Sigmoid colon (tissue), 7 donors: ENCODE measurements around the gene RBM39. TPM values are rescaled to one million over a fixed set of nuclear protein-coding genes. Genes with fewer than 3 reads are reported as not detected.
"Not testable (repeated sequence)": the region's sequence is repeated elsewhere in the genome, so short reads cannot be mapped to it uniquely, and the experiment has no call there.

ENCODE experiments used
- DNase-seq: peaks from one replicate; pipeline ENCODE4 v3.0.0-alpha.2; 2019
- H3K27ac ChIP-seq, 4 donors: fragments of 200-600 bp; sonication (generic); one replicate each; pipeline ENCODE4 v1.5.1; 2016 to 2019; ENCODE audit warnings: mild to moderate bottlenecking in 1 of 4
- H3K27me3 ChIP-seq, 3 donors: fragments of 200-600 bp; sonication (generic); one replicate each; pipeline ENCODE4 v1.5.1; 2019; ENCODE audit warnings: mild to moderate bottlenecking in 1 of 3
- H3K36me3 ChIP-seq, 4 donors: fragments of 200-600 bp; sonication (generic); one replicate each; pipeline ENCODE4 v1.5.1; 2016 to 2019
- H3K4me1 ChIP-seq, 4 donors: fragments of 200-600 bp; sonication (generic); one replicate each; pipeline ENCODE4 v1.5.1; 2017 to 2019
- H3K4me3 ChIP-seq, 4 donors: fragments of 200-600 bp; sonication (generic); one replicate each; pipeline ENCODE4 v1.5.1; 2017 to 2019; ENCODE audit warnings: mild to moderate bottlenecking in 2 of 4, moderate library complexity in 1 of 4
- H3K9me3 ChIP-seq, 4 donors: fragments of 200-600 bp in 3 of 4; sonication (generic) in 3 of 4; one replicate each; pipeline versions ENCODE4 v1.5.1 to v1.6.1; 2013 to 2019
- EP300 ChIP-seq, 4 donors: sonication (generic); formaldehyde crosslinking; IDR thresholded peaks; one replicate each; pipeline ENCODE4 v1.6.1; 2017; ENCODE audit warnings: antibody characterized with exemption in 4 of 4
- POLR2A ChIP-seq, 2 donors: fragments of 450-650 bp; IDR thresholded peaks; one replicate each; pipeline ENCODE4 v1.6.1; 2016; ENCODE audit warnings: antibody characterized with exemption in 2 of 2, mild to moderate bottlenecking in 2 of 2, moderate library complexity in 2 of 2
- POLR2AphosphoS5 ChIP-seq, 4 donors: sonication (generic); formaldehyde crosslinking; IDR thresholded peaks; one replicate each; pipeline ENCODE4 v1.6.1; 2017; ENCODE audit warnings: antibody characterized with exemption in 4 of 4
- WGBS, 2 donors: extraction: QIAGEN DNeasy Blood & Tissue Kit; methylation state at CpG; one replicate each; pipeline ENCODE4 v1.1.7; 2013; 5-methylcytosine and 5-hydroxymethylcytosine counted together
- intact Hi-C: fragments of 100-400 bp; cut with DNase I; formaldehyde crosslinking; loops from one replicate; pipeline ENCODE4 v1.15.1; 2023
- polyA plus RNA-seq, 3 donors: library from polyadenylated mRNA; stranded (reverse); fragments of 200-250 nt; gene quantifications; one replicate each; pipeline ENCODE4 v1.2.3, GENCODE V29; 2013
- total RNA-seq, 4 donors: library from RNA; depleted of rRNA; stranded (reverse); fragments of >200 nt; gene quantifications; one replicate each; pipeline ENCODE4 v1.1.0, GENCODE V29; 2016
- TF ChIP-seq, protein P1 (sequence below), 4 experiments: fragments of 450-650 bp in 3 of 4; fragments of 200-600 bp in 1 of 4; IDR thresholded peaks; one replicate each; pipeline ENCODE4 v1.5.1; 2016 to 2019; ENCODE audit warnings: antibody characterized with exemption in 4 of 4, mild to moderate bottlenecking in 3 of 4, moderate library complexity in 2 of 4
- donor health status: healthy with polysubstance abuse.
- donor health status: Bipolar disorder and iron deficiency.
- donor health status: healthy.

RBM39 gene
- total and polyA plus RNA-seq, 7 donors, result 68.2 to 408 (median 281) TPM

DNA sequence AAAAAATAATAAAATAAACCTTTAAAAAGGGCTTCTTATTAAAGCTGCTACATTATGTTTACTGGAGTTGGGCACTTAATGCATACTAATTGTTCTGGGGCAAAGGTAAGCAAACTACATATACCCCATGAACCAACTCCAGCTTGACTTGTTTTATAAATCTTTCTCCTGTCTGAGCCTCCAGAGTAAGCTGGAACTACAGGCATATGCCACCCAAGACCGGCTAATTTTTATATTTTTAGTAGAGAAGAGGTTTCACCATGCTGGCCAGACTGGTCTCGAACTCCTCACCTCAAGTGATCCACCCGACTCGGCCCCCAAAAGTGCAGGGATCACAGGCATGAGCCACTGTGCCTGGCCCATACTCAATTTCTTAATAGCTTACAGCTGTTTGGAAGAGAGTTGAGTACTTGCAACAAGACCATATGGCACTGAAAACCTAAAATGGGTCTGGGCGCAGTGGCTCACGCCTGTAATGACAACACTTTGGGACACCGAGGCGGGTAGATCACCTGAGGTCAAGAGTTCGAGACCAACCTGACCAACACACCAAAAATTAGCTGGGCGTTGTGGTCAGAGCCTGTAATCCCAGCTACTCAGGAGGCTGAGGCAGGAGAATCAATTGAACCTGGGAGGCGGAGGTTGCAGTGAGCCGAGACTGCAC lies 23.0 kb downstream of the RBM39 start:
- intact Hi-C loops, result no loop called here
- peaks cover 68 to 100% (median 86%) of the 10 kb centered on the region in 4 donors for H3K36me3 ChIP-seq
- TF ChIP-seq POLR2AphosphoS5 (IDR thresholded peaks at IDR 0.05) (peak in 1 of 4 donors; percentile 5), POLR2A (IDR thresholded peaks at IDR 0.05) (no peak), EP300 (IDR thresholded peaks at IDR 0.05) (no peak)
- TF ChIP-seq, protein P1, sequence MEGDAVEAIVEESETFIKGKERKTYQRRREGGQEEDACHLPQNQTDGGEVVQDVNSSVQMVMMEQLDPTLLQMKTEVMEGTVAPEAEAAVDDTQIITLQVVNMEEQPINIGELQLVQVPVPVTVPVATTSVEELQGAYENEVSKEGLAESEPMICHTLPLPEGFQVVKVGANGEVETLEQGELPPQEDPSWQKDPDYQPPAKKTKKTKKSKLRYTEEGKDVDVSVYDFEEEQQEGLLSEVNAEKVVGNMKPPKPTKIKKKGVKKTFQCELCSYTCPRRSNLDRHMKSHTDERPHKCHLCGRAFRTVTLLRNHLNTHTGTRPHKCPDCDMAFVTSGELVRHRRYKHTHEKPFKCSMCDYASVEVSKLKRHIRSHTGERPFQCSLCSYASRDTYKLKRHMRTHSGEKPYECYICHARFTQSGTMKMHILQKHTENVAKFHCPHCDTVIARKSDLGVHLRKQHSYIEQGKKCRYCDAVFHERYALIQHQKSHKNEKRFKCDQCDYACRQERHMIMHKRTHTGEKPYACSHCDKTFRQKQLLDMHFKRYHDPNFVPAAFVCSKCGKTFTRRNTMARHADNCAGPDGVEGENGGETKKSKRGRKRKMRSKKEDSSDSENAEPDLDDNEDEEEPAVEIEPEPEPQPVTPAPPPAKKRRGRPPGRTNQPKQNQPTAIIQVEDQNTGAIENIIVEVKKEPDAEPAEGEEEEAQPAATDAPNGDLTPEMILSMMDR (IDR thresholded peaks at IDR 0.05), result no peak
- no peaks in the 10 kb centered on the region for H3K27me3 ChIP-seq
- H3K27ac ChIP-seq, result no peak overlapping the region
- no peaks in the 10 kb centered on the region for H3K9me3 ChIP-seq
- H3K4me1 ChIP-seq, result peaks cover 0 to 10% (median 2%) of the 10 kb centered on the region in 4 donors
- WGBS, 2 donors, result 87 to 92% methylated on average over 12 of the region's 12 CpGs
- H3K4me3 ChIP-seq, result no peak overlapping the region
- no peak for DNase-seq

DNA sequence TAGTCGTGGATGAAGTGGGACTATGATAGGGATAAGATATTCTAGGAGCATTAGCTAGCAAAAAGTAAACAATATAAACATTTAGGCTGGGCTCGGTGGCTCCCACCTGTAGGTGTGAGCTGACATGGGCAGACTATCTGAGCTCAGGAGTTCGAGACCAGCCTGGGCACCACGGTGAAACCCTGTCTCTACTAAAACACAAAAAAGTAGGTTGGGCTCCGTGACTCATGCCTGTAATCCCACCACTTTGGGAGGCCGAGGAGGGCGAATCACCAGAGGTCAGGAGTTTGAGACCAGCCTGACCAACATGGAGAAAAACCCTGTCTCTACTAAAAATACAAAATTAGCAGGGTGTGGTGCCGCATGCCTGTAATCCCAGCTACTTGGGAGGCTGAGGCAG lies 23.7 kb downstream of the RBM39 start:
- intact Hi-C loops, H3K27me3 ChIP-seq, H3K9me3 ChIP-seq, H3K27ac ChIP-seq, DNase-seq, H3K4me3 ChIP-seq: not testable (repeated sequence)
- Histone ChIP-seq H3K36me3 (peaks cover 60 to 100% (median 82%) of the 10 kb centered on the region in 4 donors), H3K4me1 (peaks cover 0 to 10% (median 2%) of the 10 kb centered on the region in 4 donors)
- WGBS, 2 donors, result 84 to 92% methylated on average over 8 of the region's 8 CpGs

DNA sequence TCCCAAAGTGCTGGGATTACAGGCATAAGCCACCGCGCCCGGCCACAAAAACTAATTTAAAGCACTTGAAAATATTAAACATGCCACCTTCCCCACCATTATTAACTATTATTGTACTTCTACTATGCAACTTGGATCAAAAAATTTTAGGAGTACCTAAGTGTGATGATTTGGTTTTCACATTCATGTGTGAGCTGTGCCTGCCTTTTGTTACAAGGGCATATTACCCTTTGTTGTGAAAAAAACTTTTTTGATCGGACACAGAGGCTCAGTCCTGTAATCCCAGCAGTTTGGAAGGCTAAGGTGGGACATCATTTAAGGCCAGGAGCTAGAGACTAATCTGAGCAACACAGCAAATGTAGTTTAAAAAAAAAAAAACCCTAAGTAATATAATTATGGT lies 25.7 kb downstream of the RBM39 start:
- Histone ChIP-seq H3K4me1 (peaks cover 0 to 11% (median 6%) of the 10 kb centered on the region in 4 donors), H3K4me3 (no peak overlapping the region), H3K27me3 (no peaks in the 10 kb centered on the region), H3K9me3 (no peaks in the 10 kb centered on the region), H3K27ac (no peak overlapping the region), H3K36me3 (peaks cover 51 to 100% (median 87%) of the 10 kb centered on the region in 4 donors)
- intact Hi-C loops, result no loop called here
- TF ChIP-seq POLR2A (IDR thresholded peaks at IDR 0.05) (no peak), POLR2AphosphoS5 (IDR thresholded peaks at IDR 0.05) (no peak), EP300 (IDR thresholded peaks at IDR 0.05) (no peak)
- TF ChIP-seq, protein P1 (IDR thresholded peaks at IDR 0.05), result no peak
- WGBS, 2 donors, result 95 to 97% methylated on average over 4 of the region's 4 CpGs
- no peak for DNase-seq

DNA sequence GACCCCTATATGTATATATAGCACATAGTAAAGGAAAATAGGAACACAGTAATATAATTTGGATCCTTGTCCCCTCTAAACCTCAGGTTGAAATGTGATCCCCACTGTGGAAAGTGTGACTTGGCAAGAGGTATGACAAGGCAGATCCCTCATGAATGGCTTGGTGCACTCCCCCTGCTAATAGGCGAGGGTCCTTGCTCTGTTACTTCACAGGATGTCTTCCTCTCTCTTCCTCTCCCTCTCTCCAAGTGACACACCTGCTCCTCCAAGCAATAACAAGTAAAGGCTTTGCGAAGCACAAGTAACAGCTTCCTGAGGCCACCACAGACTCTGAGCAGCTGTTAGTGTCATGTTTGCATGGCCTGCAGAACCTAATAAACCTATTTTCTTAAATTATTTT lies 26.4 kb downstream of the RBM39 start:
- Histone ChIP-seq H3K27ac (no peak overlapping the region), H3K4me1 (peaks cover 0 to 16% (median 12%) of the 10 kb centered on the region in 4 donors), H3K36me3 (peaks cover 44 to 100% (median 85%) of the 10 kb centered on the region in 4 donors), H3K9me3 (no peaks in the 10 kb centered on the region), H3K4me3 (no peak overlapping the region), H3K27me3 (no peaks in the 10 kb centered on the region)
- intact Hi-C loops, result no loop called here
- WGBS, 2 donors, result 94 to 97% methylated on average over 2 of the region's 2 CpGs
- no peak for DNase-seq
- TF ChIP-seq POLR2AphosphoS5 (IDR thresholded peaks at IDR 0.05) (no peak), EP300 (IDR thresholded peaks at IDR 0.05) (no peak), POLR2A (IDR thresholded peaks at IDR 0.05) (no peak)
- TF ChIP-seq, protein P1 (IDR thresholded peaks at IDR 0.05), result no peak

DNA sequence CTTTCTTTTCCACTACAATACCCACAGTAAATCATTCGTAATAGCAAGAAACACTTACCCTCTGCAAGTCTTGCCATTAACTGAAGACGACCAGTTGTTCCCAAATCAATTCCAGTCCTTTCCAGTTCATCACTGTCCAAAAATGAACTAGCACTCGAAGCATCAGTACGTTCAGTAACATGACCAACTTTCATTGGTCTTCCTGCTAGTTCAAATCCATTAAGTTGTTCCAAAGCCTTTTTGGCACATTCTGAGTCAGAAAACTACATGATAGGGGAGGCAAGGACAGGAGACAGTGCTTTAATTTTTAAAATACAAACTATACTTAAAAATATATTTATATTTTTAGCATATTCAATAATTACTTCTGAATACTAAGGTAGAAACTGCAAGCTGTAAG lies 27.9 kb downstream of the RBM39 start:
- 77 to 90% methylated on average over 4 of the region's 4 CpGs for WGBS, 2 donors
- Histone ChIP-seq H3K4me1 (peaks cover 0 to 27% (median 21%) of the 10 kb centered on the region in 4 donors), H3K36me3 (peaks cover 31 to 99% (median 76%) of the 10 kb centered on the region in 4 donors)

DNA sequence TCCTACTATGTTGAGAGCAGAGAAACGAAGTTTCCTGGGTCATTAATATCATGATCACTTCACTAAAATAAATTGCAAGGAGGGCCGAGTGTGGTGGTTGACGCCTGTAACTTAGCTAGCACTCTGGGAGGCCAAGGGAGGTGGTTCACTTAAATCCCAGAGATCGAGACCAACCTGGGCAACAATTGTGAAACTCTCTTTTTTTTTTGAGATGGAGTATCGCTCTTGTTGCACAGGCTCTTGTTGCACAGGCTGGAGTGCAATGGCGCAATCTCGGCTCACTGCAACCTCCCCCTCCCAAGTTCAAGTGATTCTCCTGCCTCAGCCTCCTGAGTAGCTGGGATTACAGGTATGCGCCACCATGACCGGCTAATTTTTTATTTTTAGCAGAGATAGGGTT lies 28.9 kb downstream of the RBM39 start:
- H3K27ac ChIP-seq, H3K9me3 ChIP-seq, H3K4me3 ChIP-seq, H3K27me3 ChIP-seq, intact Hi-C loops, DNase-seq: not testable (repeated sequence)
- H3K4me1 ChIP-seq, result peaks cover 0 to 35% (median 24%) of the 10 kb centered on the region in 4 donors
- WGBS, 2 donors, result 86 to 92% methylated on average over 9 of the region's 9 CpGs
- peaks cover 23 to 99% (median 67%) of the 10 kb centered on the region in 4 donors for H3K36me3 ChIP-seq

More for the DNA sequence above, 27.9 kb downstream of the RBM39 start:
- Histone ChIP-seq H3K27ac (no peak overlapping the region), H3K4me3 (no peak overlapping the region), H3K9me3 (no peaks in the 10 kb centered on the region), H3K27me3 (no peaks in the 10 kb centered on the region)
- no peak for DNase-seq
- TF ChIP-seq POLR2AphosphoS5 (IDR thresholded peaks at IDR 0.05) (no peak), POLR2A (IDR thresholded peaks at IDR 0.05) (no peak), EP300 (IDR thresholded peaks at IDR 0.05) (no peak)
- TF ChIP-seq, protein P1 (IDR thresholded peaks at IDR 0.05), result no peak
- intact Hi-C loops, result no loop called here
